Thoracic aorta (tissue), 2 donors: Measurements from ENCODE around the gene SH3PXD2A. TPM values are rescaled to one million over a fixed set of nuclear protein-coding genes. Genes with fewer than 3 reads are reported as not detected.
A peak's percentile ranks its signal among the peaks of the same experiment; 100 is the strongest.

Experiments used
- ATAC-seq: fragments of 150-250 bp; one replicate; pipeline ENCODE4 v1.8.0; 2017; ENCODE audit warnings: low read depth; ENCODE audit not compliant: insufficient number of reproducible peaks, low FRiP score
- DNase-seq: peaks from one replicate; pipeline ENCODE4 v3.0.0-alpha.2; 2020; ENCODE audit warnings: low spot score
- H3K27ac ChIP-seq, 2 donors: fragments of 200-600 bp; sonication (generic); 1 replicate in 1 of 2; 2 replicates in 1 of 2; pipeline ENCODE4 v1.5.1; 2016; ENCODE audit warnings: mild to moderate bottlenecking in 2 of 2, moderate library complexity in 2 of 2
- H3K27me3 ChIP-seq: fragments of 200-600 bp; sonication (generic); replicated peaks from 2 replicates; pipeline ENCODE4 v1.6.0; 2016; ENCODE audit warnings: mild to moderate bottlenecking; ENCODE audit not compliant: insufficient read depth
- H3K36me3 ChIP-seq: fragments of 200-600 bp; sonication (generic); one replicate; pipeline ENCODE4 v1.5.1; 2016
- H3K4me1 ChIP-seq, 2 donors: fragments of 200-600 bp; sonication (generic); 1 replicate in 1 of 2; 2 replicates in 1 of 2; pipeline versions ENCODE4 v1.5.1 to v1.6.0; 2016; ENCODE audit warnings: low read depth in 2 of 2, mild to moderate bottlenecking in 1 of 2; ENCODE audit not compliant: control insufficient read depth in 1 of 2
- H3K4me3 ChIP-seq: fragments of 200-600 bp; sonication (generic); 2 replicates; pipeline ENCODE4 v1.5.1; 2016; ENCODE audit warnings: mild to moderate bottlenecking
- H3K9me3 ChIP-seq: fragments of 200-600 bp; sonication (generic); 2 replicates; pipeline ENCODE4 v1.5.1; 2016
- total RNA-seq, 2 donors: library from RNA; depleted of rRNA; stranded (reverse); fragments of >200 nt; gene quantifications; one replicate each; pipeline versions ENCODE4 v1.1.0 to v1.2.3, GENCODE V29; 2016
- TF ChIP-seq, protein P1 (sequence below): fragments of 200-600 bp; sonication (generic); IDR thresholded peaks from one replicate; pipeline ENCODE4 v1.5.1; 2019; ENCODE audit warnings: antibody characterized with exemption

SH3PXD2A gene
- total RNA-seq, 2 donors from 2014 or later: 28.3 to 51.5 TPM

DNA sequence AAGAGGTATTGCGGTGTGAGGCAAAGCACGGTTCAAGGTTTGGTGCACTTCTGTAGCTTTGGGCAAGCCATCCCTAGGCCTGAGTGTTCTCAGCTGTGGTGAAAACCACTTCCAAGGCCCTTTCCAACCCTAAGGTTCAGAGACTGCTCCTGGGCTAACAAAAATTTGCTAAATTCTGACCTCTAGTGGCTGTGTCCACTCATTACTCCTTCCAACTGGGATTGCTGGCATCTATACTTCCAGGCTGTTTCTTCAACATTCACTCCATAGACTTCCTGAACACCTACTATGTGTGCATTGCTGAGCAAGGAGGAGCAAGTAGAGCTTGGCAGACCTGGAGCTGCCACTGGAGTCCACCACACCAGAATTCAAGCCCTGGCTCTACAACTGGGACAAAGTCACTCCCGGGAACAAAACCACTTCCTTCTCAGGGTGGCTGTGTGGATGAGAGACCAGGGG, 29.3 kb upstream of the SH3PXD2A start:
- Histone ChIP-seq H3K9me3 (no peaks in the 10 kb centered on the region), H3K27me3 (no peaks in the 10 kb centered on the region), H3K4me1 (peaks cover 7 to 48% of the 10 kb centered on the region in 2 donors), H3K27ac (peak overlapping the region; percentile 55 to 74), H3K36me3 (peaks cover 26% of the 10 kb centered on the region), H3K4me3 (no peak overlapping the region)
- ATAC-seq (no peak), DNase-seq (no peak)
- TF ChIP-seq, protein P1, sequence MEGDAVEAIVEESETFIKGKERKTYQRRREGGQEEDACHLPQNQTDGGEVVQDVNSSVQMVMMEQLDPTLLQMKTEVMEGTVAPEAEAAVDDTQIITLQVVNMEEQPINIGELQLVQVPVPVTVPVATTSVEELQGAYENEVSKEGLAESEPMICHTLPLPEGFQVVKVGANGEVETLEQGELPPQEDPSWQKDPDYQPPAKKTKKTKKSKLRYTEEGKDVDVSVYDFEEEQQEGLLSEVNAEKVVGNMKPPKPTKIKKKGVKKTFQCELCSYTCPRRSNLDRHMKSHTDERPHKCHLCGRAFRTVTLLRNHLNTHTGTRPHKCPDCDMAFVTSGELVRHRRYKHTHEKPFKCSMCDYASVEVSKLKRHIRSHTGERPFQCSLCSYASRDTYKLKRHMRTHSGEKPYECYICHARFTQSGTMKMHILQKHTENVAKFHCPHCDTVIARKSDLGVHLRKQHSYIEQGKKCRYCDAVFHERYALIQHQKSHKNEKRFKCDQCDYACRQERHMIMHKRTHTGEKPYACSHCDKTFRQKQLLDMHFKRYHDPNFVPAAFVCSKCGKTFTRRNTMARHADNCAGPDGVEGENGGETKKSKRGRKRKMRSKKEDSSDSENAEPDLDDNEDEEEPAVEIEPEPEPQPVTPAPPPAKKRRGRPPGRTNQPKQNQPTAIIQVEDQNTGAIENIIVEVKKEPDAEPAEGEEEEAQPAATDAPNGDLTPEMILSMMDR: peak; percentile 55

DNA sequence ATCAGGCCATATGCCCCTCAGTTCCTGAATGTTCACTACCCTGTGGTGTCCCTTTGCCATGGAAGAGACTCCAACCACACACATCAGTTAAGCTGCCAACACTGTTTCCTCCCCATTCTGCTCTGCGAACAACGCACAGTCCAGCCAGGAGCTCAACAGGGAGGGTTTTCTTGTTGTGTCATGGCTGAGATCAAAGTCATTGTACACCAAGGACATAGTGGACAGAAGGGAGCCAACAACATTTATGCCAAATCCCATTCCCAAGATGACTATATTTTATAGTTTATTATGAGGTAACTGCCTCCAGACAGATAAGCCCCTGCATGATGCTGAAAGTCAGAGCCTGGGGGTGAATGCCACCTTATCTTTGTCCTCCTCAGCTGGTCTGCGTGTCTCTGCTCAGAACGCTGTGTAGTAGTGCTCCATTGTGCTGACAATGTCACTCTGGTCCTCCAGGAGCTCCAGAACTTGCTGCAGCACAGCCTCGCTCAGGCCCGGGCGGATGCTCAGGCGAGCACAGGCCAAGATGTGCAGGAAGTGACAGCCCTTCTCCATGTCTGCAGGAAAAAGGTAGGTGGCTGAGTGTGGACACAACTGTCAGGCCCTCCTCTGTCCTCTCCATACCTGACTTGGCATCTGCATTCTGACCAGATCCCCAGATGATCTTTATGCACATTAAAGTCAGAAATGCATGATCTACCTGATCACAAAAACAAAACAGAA, 27.1 kb upstream of the SH3PXD2A start:
- Histone ChIP-seq H3K9me3 (no peaks in the 10 kb centered on the region), H3K4me1 (peaks cover 3 to 31% of the 10 kb centered on the region in 2 donors), H3K4me3 (no peak overlapping the region), H3K27ac (no peak overlapping the region), H3K27me3 (no peaks in the 10 kb centered on the region), H3K36me3 (peaks cover 35% of the 10 kb centered on the region)
- DNase-seq: no peak
- no peak for ATAC-seq
- TF ChIP-seq, protein P1: no peak

DNA sequence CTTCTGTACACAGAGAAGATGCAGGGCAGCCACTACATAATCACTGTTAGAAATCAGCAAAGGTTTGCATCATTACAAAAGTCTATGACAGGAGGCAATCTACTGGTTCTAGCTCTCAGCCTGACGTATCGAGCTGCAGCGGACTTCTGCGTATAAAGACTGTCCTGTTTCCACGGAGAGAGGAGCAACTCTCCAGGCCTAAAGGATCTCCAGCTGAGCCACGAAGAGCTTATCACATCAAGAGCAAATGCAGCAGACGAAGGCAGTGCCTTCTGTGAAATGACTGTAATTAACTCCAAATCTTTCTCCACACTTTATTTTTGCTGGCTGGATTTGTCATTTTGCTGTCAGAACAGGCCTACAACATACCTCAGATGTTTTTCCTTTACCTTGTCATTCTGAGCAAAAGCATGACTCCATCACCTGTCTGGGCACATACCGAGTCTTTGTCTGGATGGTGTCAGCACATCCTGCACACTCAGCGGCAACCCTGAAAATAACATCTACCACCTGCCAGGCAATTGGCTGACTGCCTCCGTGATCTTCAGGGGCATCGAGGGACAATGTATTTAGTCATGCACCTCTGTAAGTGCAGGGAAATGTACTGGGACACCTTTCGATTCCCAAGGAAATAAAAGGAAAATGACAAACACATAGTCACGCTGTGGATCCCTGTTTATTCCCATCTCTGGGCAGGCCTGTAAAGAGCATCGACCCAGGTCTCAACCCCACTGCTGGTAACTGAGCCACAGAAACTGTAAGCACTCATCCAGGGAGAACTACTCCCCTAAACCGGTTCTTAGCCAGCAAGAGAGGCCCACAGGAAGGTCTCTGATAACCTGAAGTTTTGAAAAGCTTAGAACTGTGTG, 26.3 kb upstream of the SH3PXD2A start:
- no peak for ATAC-seq
- Histone ChIP-seq H3K9me3 (no peaks in the 10 kb centered on the region), H3K27ac (no peak overlapping the region), H3K4me1 (peaks cover 3 to 23% of the 10 kb centered on the region in 2 donors), H3K27me3 (no peaks in the 10 kb centered on the region), H3K36me3 (peaks cover 35% of the 10 kb centered on the region), H3K4me3 (no peak overlapping the region)
- DNase-seq: no peak
- TF ChIP-seq, protein P1: no peak

DNA sequence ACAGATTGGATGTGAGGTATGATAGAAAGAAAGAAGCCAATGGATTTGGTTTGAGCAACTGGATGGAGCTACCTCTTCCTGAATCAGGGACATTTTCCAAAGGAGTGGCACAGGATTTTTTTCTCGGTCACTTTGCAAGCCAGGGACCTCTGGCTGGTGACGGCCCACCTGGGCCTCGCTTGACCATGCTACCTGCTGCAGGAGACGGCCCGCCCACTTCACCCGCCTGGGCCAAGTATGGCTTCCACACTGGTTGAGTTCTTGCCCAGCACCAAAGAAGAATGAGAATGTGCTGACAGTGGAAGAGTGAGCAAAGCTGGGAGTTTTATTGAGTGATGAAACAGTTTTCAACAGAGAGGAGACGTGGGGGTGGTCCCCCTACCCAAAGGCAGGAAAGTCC, 24.5 kb upstream of the SH3PXD2A start:
- H3K36me3 ChIP-seq: peaks cover 35% of the 10 kb centered on the region
- H3K9me3 ChIP-seq: no peaks in the 10 kb centered on the region
- H3K4me3 ChIP-seq: no peak overlapping the region
- peaks cover 0 to 5% of the 10 kb centered on the region in 2 donors for H3K4me1 ChIP-seq
- H3K27ac ChIP-seq: no peak overlapping the region
- TF ChIP-seq, protein P1: no peak
- H3K27me3 ChIP-seq: no peaks in the 10 kb centered on the region
- DNase-seq (no peak), ATAC-seq (no peak)

DNA sequence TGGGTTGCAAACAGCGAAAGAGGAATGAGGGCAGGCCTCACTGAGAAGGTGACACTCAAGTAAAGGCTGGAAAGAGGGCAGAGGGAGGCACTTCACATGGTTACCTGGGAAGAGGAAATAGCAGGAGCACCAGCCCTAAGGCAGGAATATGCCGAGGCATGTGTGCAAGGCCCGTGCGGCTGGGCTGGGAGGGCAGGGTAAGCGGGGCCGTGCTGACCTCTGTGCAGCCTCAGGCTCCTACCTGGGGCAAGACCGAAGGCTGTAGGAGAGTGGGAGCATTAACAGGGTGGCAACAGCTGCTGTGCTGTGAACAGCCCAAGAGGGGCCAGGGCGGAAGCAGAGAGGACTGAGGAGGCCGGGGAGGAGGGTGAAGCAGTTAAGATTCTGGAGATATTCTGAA, 24.0 kb upstream of the SH3PXD2A start:
- H3K27me3 ChIP-seq: no peaks in the 10 kb centered on the region
- no peak for ATAC-seq
- TF ChIP-seq, protein P1: no peak

More for the DNA sequence above, 24.0 kb upstream of the SH3PXD2A start:
- Histone ChIP-seq H3K27ac (no peak overlapping the region), H3K4me3 (no peak overlapping the region), H3K4me1 (peaks cover 0 to under 1% of the 10 kb centered on the region in 2 donors), H3K36me3 (peaks cover 35% of the 10 kb centered on the region), H3K9me3 (no peaks in the 10 kb centered on the region)
- DNase-seq: no peak
